Trophoblast cell (in vitro differentiated cells and primary cell): ENCODE measurements around the gene AOAH.
"Not testable (repeated sequence)": the region's sequence is repeated elsewhere in the genome, so short reads cannot be mapped to it uniquely, and the experiment has no call there.

Source experiments
- DNase-seq, 2 donors: peaks; one replicate each; pipeline ENCODE4 v3.0.0-alpha.2; 2016
- H2AFZ ChIP-seq: 2 replicates; pipeline ENCODE4 v1.6.1; 2013; ENCODE audit warnings: low read length, moderate library complexity, mild to moderate bottlenecking; ENCODE audit not compliant: insufficient read depth, poor library complexity
- H2AK5ac ChIP-seq: 2 replicates; pipeline ENCODE4 v1.6.1; 2013; ENCODE audit warnings: mild to moderate bottlenecking, low read length
- H2BK120ac ChIP-seq: 2 replicates; pipeline ENCODE4 v1.6.1; 2013; ENCODE audit warnings: low read length, mild to moderate bottlenecking, moderate library complexity; ENCODE audit not compliant: insufficient read depth, poor library complexity
- H2BK12ac ChIP-seq: 2 replicates; pipeline ENCODE4 v1.6.1; 2013; ENCODE audit warnings: mild to moderate bottlenecking, low read length, moderate library complexity
- H2BK5ac ChIP-seq: 2 replicates; pipeline ENCODE4 v1.6.1; 2013; ENCODE audit warnings: low read length, low read depth, moderate library complexity, mild to moderate bottlenecking; ENCODE audit not compliant: poor library complexity
- H3K14ac ChIP-seq: 2 replicates; pipeline ENCODE4 v1.6.1; 2013; ENCODE audit warnings: mild to moderate bottlenecking, low read length
- H3K18ac ChIP-seq: 2 replicates; pipeline ENCODE4 v1.6.1; 2013; ENCODE audit warnings: mild to moderate bottlenecking, low read length
- H3K23ac ChIP-seq: 2 replicates; pipeline ENCODE4 v1.6.1; 2013; ENCODE audit warnings: low read length
- H3K27ac ChIP-seq: 2 replicates; pipeline ENCODE4 v1.5.1; 2013; ENCODE audit warnings: low read depth, mild to moderate bottlenecking, inconsistent platforms, low read length, moderate library complexity
- H3K27me3 ChIP-seq: 2 replicates; pipeline ENCODE4 v1.6.1; 2013; ENCODE audit warnings: inconsistent platforms, mild to moderate bottlenecking, low read length, moderate library complexity; ENCODE audit not compliant: insufficient read depth
- H3K36me3 ChIP-seq, 2 experiments: 1 replicate in 1 of 2; 2 replicates in 1 of 2; pipeline ENCODE4 v1.6.1; 2013; ENCODE audit warnings: low read length in 2 of 2, mild to moderate bottlenecking in 2 of 2, moderate library complexity in 1 of 2; ENCODE audit not compliant: insufficient read depth in 2 of 2, control insufficient read depth in 1 of 2
- H3K4ac ChIP-seq: 2 replicates; pipeline ENCODE4 v1.6.1; 2013; ENCODE audit warnings: low read depth, mild to moderate bottlenecking, low read length, moderate library complexity
- H3K4me1 ChIP-seq, 2 experiments: 1 replicate in 1 of 2; 2 replicates in 1 of 2; pipeline ENCODE4 v1.6.1; 2013; ENCODE audit warnings: low read length in 2 of 2, mild to moderate bottlenecking in 2 of 2, moderate library complexity in 1 of 2; ENCODE audit not compliant: insufficient read depth in 2 of 2, control insufficient read depth in 1 of 2
- H3K4me2 ChIP-seq: 2 replicates; pipeline ENCODE4 v1.6.1; 2013; ENCODE audit warnings: inconsistent platforms, mild to moderate bottlenecking, low read length, moderate library complexity
- H3K4me3 ChIP-seq: 2 replicates; pipeline ENCODE4 v1.5.1; 2013; ENCODE audit warnings: mild to moderate bottlenecking, low read depth, low read length, inconsistent platforms
- H3K79me1 ChIP-seq: one replicate; pipeline ENCODE4 v1.6.1; 2013; ENCODE audit warnings: low read length
- H3K79me2 ChIP-seq: 2 replicates; pipeline ENCODE4 v1.6.1; 2013; ENCODE audit warnings: low read length, mild to moderate bottlenecking; ENCODE audit not compliant: control insufficient read depth, insufficient read depth, poor library complexity
- H3K9ac ChIP-seq: 2 replicates; pipeline ENCODE4 v1.6.1; 2013; ENCODE audit warnings: mild to moderate bottlenecking, low read length
- H3K9me3 ChIP-seq: 2 replicates; pipeline ENCODE4 v1.6.1; 2013; ENCODE audit warnings: low read depth, mild to moderate bottlenecking, control low read depth, inconsistent platforms, low read length; ENCODE audit not compliant: insufficient read depth
- H4K12ac ChIP-seq: 2 replicates; pipeline ENCODE4 v1.6.1; 2013; ENCODE audit warnings: low read depth, mild to moderate bottlenecking, low read length, moderate library complexity
- H4K8ac ChIP-seq: 2 replicates; pipeline ENCODE4 v1.6.1; 2013; ENCODE audit warnings: low read depth, mild to moderate bottlenecking, low read length, moderate library complexity
- H4K91ac ChIP-seq: one replicate; pipeline ENCODE4 v1.6.1; 2013; ENCODE audit warnings: low read depth, mild to moderate bottlenecking, low read length, moderate library complexity
- WGBS: extraction: QIAGEN DNeasy Blood & Tissue Kit; methylation state at CpG from one replicate; pipeline ENCODE4 v1.1.7; 2013; ENCODE audit warnings: missing lambda C conversion rate; ENCODE audit not compliant: insufficient read length, insufficient coverage; ENCODE audit errors: extremely low coverage; 5-methylcytosine and 5-hydroxymethylcytosine counted together

AOAH gene

GRCh38 chr7:36491317-36491716 is 233.0 kb downstream of the AOAH start:
- no peak overlapping the region for H4K91ac ChIP-seq
- no CpG with 5 or more reads among the region's 3 CpGs for WGBS
- H2AK5ac ChIP-seq = no peak overlapping the region
- no peak overlapping the region for H3K18ac ChIP-seq
- no peaks in the 10 kb centered on the region for H3K27me3 ChIP-seq
- H2AFZ ChIP-seq = no peak overlapping the region
- no peaks in the 10 kb centered on the region for H3K9me3 ChIP-seq
- H3K4me2 ChIP-seq = no peak overlapping the region
- H2BK120ac ChIP-seq = no peak overlapping the region
- H3K4me3 ChIP-seq = no peak overlapping the region
- H3K27ac ChIP-seq = no peak overlapping the region
- H3K4ac ChIP-seq = no peak overlapping the region
- no peaks in the 10 kb centered on the region for H3K79me1 ChIP-seq
- H3K36me3 ChIP-seq = no peaks in the 10 kb centered on the region
- no peak overlapping the region for H3K14ac ChIP-seq
- H3K23ac ChIP-seq = no peak overlapping the region
- no peaks in the 10 kb centered on the region for H3K79me2 ChIP-seq
- no peak for DNase-seq
- no peak overlapping the region for H3K9ac ChIP-seq
- no peak overlapping the region for H4K12ac ChIP-seq
- no peak overlapping the region for H2BK5ac ChIP-seq
- H3K4me1 ChIP-seq = no peaks in the 10 kb centered on the region
- H4K8ac ChIP-seq = no peak overlapping the region
- no peak overlapping the region for H2BK12ac ChIP-seq

- no peak overlapping the region for H2AK5ac ChIP-seq
- no peaks in the 10 kb centered on the region for H3K79me2 ChIP-seq
- no peak overlapping the region for H3K23ac ChIP-seq
- H3K79me1 ChIP-seq = no peaks in the 10 kb centered on the region
- no peak overlapping the region for H4K91ac ChIP-seq
- no peak overlapping the region for H3K4me3 ChIP-seq
- H3K27me3 ChIP-seq = no peaks in the 10 kb centered on the region
- no peak overlapping the region for H2BK120ac ChIP-seq
- H3K36me3 ChIP-seq = no peaks in the 10 kb centered on the region
- H4K12ac ChIP-seq = no peak overlapping the region
- no peak overlapping the region for H3K4ac ChIP-seq
- no peak overlapping the region for H2BK12ac ChIP-seq
- no peak overlapping the region for H3K27ac ChIP-seq
- H3K4me2 ChIP-seq = no peak overlapping the region
- H3K18ac ChIP-seq = no peak overlapping the region
- H4K8ac ChIP-seq = no peak overlapping the region
- H2AFZ ChIP-seq = no peak overlapping the region
- no peak for DNase-seq
- no peak overlapping the region for H2BK5ac ChIP-seq
- no peaks in the 10 kb centered on the region for H3K9me3 ChIP-seq
- WGBS = no CpG with 5 or more reads among the region's 3 CpGs
- no peak overlapping the region for H3K9ac ChIP-seq
- H3K4me1 ChIP-seq = no peaks in the 10 kb centered on the region
- H3K14ac ChIP-seq = no peak overlapping the region
Observed at GRCh38 chr7:36490419-36490830, 233.9 kb downstream of the AOAH start.

GRCh38 chr7:36488672-36489071 is 235.6 kb downstream of the AOAH start:
- not testable (repeated sequence) for H3K4me3 ChIP-seq, H3K79me2 ChIP-seq, H2BK12ac ChIP-seq, H4K91ac ChIP-seq, H3K36me3 ChIP-seq, H3K23ac ChIP-seq, H3K27ac ChIP-seq, H4K12ac ChIP-seq, H3K14ac ChIP-seq, H3K79me1 ChIP-seq, H3K4ac ChIP-seq, H2BK120ac ChIP-seq, H3K18ac ChIP-seq, H2AFZ ChIP-seq, H3K27me3 ChIP-seq, H3K9ac ChIP-seq, H3K4me1 ChIP-seq, H3K4me2 ChIP-seq, H3K9me3 ChIP-seq, H4K8ac ChIP-seq, DNase-seq, H2BK5ac ChIP-seq, H2AK5ac ChIP-seq
- whole genome bisulfite sequencing = no CpG with 5 or more reads among the region's 5 CpGs

DNA sequence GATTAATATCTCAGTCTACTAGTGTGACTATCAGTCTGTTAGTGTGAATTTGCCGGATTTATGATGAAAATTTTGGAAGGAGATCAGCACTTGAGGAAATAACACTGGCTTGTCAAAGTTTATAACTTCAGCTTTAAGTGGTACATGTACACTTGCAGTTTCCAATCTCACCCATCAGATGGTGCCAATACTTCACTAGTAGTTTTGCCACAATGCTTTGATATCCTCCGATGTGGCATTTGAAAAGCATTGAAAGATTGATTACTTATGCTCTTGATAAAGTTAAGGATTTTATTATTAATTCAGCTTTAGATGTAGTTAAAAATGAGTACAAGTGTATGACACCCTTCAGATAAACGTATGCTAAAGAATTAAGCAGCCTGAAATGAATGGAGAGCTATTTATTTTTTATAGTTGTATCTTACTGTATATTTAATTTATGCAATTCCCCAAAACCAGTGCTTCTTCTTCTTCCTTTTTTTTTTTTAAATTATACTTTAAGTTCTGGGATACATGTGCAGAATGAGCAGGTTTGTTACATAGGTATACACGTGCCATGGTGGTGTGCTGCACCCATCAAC is 236.4 kb downstream of the AOAH start:
- Histone ChIP-seq H2BK12ac (no peak overlapping the region), H2BK5ac (no peak overlapping the region), H3K18ac (no peak overlapping the region), H4K12ac (no peak overlapping the region), H3K4me2 (no peak overlapping the region), H4K91ac (no peak overlapping the region), H3K27ac (no peak overlapping the region), H3K14ac (no peak overlapping the region), H2AK5ac (no peak overlapping the region), H4K8ac (no peak overlapping the region), H3K36me3 (no peaks in the 10 kb centered on the region), H3K79me1 (no peaks in the 10 kb centered on the region), H3K4ac (no peak overlapping the region), H3K4me1 (no peaks in the 10 kb centered on the region), H3K9ac (no peak overlapping the region), H3K79me2 (no peaks in the 10 kb centered on the region), H3K4me3 (no peak overlapping the region), H3K27me3 (no peaks in the 10 kb centered on the region), H3K23ac (no peak overlapping the region), H2AFZ (no peak overlapping the region), H2BK120ac (no peak overlapping the region), H3K9me3 (peaks cover 2% of the 10 kb centered on the region)
- WGBS = no CpG with 5 or more reads among the region's 4 CpGs
- DNase-seq = peak; percentile 30 to 74
